ENCODE data around the gene DMP1. TPM values are rescaled to one million over a fixed set of nuclear protein-coding genes. Genes with fewer than 3 reads are reported as not detected.

DMP1 gene
- total RNA-seq, 2 experiments from 2014 or later, result not detected

- no peak for DNase-seq
- Mint-ChIP-seq H3K27ac (no peak overlapping the region), H3K9me3 (ENCODE audit: low read depth) (no peaks in the 10 kb centered on the region), H3K27me3 (peaks cover 13% of the 10 kb centered on the region), H3K36me3 (no peaks in the 10 kb centered on the region), H3K4me3 (no peak overlapping the region), H3K4me1 (no peaks in the 10 kb centered on the region)
- CTCF ChIA-PET, result no interaction called here
- ATAC-seq, result no peak
Measured at GRCh38 chr4:87704001-87704400, 53.9 kb downstream of the DMP1 start.

- Mint-ChIP-seq H3K36me3 (no peaks in the 10 kb centered on the region), H3K4me1 (no peaks in the 10 kb centered on the region), H3K4me3 (no peak overlapping the region), H3K27me3 (peaks cover 13% of the 10 kb centered on the region), H3K9me3 (ENCODE audit: low read depth) (no peaks in the 10 kb centered on the region), H3K27ac (no peak overlapping the region)
- CTCF ChIA-PET, result no interaction called here
- no peak for ATAC-seq
- no peak for DNase-seq
Measured at GRCh38 chr4:87707279-87707918, 57.3 kb downstream of the DMP1 start.

Other genes starting within 250 kb of the DMP1 start
- gene NUDT9, start 227.7 kb upstream of the DMP1 start, total RNA-seq, result 1 to 10 TPM; 8.1 to 9.6 TPM
- not detected for gene SPARCL1, start 120.9 kb upstream of the DMP1 start, total RNA-seq
- gene DSPP, start 41.8 kb upstream of the DMP1 start, total RNA-seq, result not detected
- not detected for gene IBSP, start 149.3 kb downstream of the DMP1 start, total RNA-seq
- gene MEPE, start 182.7 kb downstream of the DMP1 start, total RNA-seq, result not detected